ENCODE measurements around the gene CD6. TPM values are rescaled to one million over a fixed set of nuclear protein-coding genes. Genes with fewer than 3 reads are reported as not detected.

CD6 gene
- total RNA-seq, 1 donor from 2014 or later: not detected

- DNase-seq: peak; percentile 62
These were observed 54.9 kb downstream of the CD6 start for GRCh38 chr11:61026121-61027031.

DNA sequence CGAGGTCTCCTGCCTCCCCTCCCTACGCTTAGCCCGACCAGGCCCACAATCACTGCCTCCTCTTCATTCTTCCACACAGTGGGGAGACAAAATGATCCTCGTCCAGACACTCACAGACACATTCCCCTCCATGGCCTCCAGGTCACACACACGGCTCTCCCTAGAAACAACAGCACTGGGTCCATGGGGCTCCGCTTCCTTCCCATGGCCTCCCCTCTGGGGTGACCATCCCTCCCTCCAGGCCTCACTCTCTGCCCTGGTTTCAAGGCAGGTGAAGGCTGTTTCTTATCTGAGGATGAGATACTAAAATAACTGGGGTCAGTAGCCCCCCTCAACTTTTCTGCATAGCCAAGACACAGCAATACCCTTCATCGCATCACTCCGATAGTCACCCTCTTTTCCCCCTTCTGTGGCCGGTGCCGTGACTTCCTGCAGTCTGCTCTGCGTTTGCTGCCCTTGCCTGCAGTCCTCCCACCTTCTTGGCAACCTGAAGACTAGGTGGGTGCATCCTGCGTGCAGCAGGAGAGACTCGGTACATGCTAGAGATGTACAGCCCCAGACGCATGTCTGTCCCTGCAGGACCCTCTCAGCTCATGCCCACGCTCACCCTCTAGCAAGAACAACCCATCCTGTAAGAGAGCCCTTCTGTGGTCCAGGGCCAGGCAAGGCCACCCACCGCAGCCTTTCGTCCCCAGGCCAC lies 55.8 kb downstream of the CD6 start:
- DNase-seq: no peak

DNA sequence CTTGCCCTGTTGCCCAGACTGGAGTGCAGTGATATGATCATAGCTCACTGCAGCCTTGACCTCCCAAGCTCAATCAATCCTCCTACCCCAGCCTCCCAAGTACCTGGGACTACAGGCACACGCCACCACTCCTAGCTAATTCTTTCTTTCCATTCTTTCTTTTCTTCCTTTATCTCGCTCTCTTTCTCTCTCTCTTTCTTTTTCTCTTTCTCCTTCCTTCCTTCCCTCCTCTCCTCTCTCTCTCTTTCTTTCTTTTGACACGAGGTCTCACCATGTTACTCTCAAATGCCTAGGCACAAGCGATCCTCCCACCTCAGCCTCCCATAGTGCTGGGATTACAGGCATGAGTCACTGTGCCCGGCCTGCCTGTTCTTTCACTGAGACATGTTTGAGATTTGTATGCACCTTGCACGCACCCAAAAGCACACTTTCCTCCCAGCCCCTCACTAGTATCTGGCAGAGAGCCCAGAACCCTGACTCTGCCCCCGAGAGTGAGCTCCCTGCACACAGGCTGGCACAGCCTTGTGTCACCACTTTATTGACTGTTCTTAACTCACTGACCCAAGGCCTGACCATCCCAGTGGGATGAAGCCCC lies 56.8 kb downstream of the CD6 start:
- no peak for DNase-seq

DNA sequence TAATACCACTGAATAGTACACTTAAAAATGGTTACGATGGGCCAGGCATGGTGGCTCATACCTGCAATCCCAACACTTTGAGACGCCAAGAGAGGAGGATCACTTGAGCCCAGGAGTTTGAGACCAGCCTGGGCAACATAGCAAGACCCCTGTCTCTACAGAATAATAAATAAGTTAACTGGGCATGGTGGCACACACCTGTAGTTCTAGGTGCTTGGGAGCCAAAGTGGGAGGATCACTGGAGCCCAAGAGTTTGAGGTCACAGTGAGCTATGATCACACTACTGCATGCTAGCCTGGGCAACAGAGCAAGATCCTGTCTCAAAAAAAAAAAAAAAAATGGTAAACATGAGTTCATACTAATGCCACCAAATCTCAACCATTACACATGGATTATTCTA lies 61.3 kb downstream of the CD6 start:
- DNase-seq: no peak

DNA sequence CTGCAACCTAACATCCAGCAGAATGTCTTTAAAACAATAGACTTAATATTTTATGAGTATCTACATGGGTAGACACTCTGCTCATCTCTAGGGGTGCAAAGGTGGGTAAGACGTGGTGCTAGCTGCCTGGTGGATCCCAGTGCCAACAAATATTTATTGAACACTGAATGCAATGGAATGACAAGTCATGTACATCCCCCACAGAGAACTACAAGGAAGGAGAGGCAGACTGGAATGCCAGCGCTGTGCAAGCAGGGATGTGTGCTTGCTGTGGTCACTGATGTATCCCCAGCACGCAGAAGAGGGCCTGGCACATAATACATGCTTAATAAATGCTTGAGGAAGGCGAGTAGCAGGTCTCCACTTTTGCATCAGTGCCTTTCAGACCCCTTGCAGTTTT lies 61.9 kb downstream of the CD6 start:
- DNase-seq: no peak

DNA sequence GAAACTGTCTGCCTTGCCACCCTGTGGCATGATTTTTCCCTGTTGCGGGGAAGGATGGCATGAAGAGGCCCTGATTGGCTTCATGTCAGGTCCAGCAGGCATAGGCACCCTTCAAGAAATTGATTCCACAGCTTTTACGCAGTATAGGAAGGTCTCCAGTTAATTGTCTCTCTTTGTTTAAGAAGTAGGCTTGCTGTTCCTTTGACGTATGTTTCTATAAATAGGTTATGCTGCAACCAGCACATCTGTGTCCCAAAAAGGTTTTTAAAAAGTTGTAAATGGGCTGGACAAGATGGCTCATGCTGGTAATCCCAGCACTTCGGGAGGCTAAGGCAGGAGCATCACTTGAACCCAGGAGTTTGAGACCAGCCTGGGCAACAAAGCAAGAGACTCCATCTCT lies 62.6 kb downstream of the CD6 start:
- peak; percentile 56 for DNase-seq

- DNase-seq: peak; percentile 71
These were observed 63.4 kb downstream of the CD6 start for GRCh38 chr11:61034704-61035525.

GRCh38 chr11:61035526-61035835 lies 64.0 kb downstream of the CD6 start:
- no peak for DNase-seq

DNA sequence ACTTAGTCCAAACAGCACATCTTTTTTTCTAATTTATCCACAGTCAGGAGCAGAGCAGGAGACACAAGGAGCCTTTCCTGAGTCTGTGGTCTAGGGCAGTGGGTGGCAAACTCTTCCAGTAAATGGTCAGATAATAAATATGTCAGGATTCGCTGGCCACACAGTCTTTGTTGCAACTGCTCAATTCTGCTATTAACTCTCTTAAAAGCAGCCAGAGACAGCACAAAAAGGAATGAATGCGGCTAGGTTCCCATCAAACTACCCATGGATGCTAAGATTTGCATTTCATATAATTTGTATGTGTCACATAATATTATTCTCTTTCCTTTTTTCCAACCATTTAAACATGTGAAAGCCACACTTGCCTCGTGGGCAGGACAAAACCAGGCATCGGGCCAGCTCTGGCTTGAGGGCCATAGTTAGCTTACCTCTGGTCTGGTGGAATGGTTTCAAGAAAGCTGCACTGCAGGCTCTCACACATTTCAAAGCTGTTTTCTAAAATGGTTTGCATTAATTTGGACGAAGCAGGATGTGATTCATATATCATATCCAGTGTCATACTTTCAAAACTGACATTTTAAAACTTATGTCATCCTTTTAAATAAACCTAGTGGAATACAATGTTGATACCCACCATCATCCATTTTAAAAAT lies 66.1 kb downstream of the CD6 start:
- DNase-seq: peak; percentile 54

DNA sequence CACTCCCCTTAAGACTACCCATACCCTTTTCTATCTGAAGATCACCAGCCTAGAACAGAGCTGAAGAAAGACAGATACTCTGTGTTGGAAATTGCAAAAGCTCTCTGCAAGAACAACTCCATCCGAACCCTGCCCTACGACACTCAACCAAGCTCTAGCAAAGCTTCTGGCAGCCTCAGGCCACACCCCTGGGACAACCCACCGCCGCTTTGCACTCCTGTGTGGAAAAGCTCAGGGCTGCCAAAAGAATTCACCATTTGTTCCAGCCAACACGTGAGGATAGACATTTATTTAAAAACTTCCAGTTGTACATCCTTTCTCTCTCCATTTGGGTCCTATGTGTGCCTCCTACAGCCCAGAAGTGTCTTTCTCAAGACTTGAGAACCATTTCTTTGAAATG lies 68.4 kb downstream of the CD6 start:
- DNase-seq: peak; percentile 64

DNA sequence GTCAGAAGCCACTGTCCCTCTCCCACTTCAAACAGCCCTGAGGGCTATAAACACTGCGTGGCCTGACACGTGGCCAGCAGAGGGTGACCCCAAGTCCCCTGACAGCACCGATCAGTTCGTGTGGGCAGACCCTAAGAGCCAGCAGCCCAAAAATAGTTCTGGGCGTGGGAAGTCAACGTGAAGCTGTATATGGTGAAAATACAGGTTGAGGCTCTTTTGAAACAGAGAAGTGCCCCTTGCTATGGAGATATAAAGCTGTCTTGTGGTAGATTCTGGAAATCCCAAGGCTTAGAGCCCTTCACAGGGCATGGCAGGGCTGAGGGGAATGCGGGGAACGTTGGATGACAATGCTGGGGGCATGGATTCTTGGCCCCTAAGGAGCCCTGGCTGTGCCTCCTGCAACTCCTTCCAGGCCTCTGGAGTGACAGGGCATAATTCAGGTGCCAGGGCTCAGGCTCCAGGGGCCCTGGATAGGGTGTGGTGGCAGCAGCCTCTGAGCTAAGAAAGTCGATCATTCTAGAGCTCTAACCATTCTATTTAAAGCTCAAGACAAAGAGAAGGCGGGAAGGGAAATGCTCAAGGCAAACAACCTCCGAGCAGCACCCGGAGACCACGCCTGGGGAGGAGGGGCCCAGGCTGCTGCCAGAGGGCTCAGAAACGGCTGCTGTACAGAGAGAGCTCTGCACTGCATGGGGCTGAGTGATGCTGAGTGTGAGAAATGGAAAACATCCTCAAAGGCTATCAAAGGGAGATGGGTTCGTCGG lies 70.5 kb downstream of the CD6 start:
- peak; percentile 85 for DNase-seq

DNA sequence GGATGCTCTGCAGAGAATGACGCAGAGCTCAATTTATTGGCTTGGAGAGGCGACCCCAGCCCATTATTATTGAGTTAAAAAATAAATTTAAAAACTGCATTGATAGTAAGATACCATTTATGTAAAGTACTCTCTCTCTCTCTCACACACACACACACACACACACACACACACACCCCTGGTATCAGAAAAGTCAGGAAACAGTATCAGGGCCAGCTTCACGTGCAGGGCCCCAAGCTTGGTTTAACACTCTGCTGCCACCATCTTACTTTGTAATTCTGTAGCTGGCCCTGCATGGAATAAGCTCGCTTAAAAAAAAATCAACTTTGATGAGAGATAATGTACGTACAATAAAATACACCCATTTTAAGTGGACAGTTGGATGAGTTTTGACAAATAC lies 71.1 kb downstream of the CD6 start:
- DNase-seq: no peak

DNA sequence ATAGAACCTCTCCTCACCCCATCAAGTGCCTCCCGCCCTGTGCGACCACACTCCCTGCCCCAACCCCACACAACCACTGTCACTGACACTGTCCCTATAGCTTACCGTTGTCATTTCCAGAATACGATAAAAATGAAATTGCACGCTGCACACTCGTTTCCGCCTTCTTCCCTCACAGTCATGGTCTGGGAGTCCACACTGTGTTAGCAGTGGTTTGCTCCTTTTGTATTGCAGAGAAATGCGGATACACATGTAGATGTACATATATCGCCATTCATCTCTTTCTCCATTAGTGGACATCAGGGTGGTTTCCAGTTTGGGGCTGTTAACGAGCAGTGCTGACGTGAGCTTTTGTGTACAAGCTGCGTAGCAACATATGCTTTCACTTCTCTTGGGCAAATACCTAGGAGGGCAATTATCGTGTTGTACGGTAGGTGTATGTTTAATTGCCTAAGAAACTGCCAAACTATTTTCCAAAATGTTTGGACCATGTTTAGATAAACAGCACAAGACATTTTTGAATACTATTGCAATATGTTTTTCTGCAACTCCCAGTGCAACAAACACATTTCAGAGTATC lies 71.6 kb downstream of the CD6 start:
- no peak for DNase-seq

GRCh38 chr11:61045271-61045670 lies 73.8 kb downstream of the CD6 start:
- no peak for DNase-seq

DNA sequence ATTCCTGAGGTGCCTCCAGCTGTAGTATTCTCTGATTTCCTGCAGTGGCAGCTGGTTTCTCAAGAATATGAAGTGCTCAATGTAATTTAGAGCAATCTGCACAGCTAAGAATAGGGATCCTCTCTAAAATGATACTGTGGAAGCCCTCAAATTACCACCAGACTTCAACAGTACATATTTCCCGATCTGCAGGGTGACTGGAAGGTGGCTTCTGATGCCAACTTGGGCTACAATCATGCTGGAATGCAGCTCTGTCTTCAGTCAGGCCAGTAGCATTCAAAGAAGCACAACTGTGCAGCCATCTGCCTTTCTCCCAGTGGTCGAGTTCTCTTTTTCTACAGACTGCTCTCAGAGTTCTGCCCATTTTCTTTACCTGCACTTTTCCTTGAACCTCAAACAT lies 75.4 kb downstream of the CD6 start:
- no peak for DNase-seq

DNA sequence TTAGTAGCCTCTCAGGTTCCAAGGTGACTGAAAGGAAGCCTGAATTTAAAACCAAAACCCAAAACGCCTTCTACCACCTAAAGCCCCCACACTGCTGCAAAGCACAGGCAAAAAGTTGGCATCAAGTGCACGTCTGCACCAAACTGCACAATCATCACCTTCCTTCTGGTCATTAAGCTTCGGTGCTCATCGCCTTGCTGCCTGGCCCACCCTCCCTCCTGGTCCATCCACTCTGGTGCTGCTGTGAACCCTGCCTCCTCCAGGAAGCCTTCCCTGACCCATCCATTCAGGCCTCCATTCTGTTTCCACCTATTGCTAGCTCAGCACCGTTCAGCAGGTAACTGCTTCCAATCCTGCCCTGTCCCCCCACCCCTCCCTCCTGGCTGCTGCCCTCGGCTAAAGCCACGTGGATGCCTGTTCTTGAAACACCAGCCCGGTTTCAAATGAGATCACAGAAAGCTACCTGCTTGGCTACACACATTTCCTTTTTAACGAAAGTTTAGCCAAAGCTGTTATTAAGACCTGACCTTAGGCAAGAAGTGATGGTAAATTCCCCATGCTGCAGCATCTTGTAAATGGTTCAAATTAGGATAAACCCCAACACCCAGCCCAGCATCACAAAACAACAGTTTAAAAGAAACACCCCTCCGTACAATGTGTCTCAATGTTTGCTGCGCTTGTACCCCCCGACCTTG lies 77.0 kb downstream of the CD6 start:
- no peak for DNase-seq

GRCh38 chr11:61049063-61049377 lies 77.5 kb downstream of the CD6 start:
- DNase-seq: no peak

- no peak for DNase-seq
These were observed 78.4 kb downstream of the CD6 start for GRCh38 chr11:61049859-61050258.

DNA sequence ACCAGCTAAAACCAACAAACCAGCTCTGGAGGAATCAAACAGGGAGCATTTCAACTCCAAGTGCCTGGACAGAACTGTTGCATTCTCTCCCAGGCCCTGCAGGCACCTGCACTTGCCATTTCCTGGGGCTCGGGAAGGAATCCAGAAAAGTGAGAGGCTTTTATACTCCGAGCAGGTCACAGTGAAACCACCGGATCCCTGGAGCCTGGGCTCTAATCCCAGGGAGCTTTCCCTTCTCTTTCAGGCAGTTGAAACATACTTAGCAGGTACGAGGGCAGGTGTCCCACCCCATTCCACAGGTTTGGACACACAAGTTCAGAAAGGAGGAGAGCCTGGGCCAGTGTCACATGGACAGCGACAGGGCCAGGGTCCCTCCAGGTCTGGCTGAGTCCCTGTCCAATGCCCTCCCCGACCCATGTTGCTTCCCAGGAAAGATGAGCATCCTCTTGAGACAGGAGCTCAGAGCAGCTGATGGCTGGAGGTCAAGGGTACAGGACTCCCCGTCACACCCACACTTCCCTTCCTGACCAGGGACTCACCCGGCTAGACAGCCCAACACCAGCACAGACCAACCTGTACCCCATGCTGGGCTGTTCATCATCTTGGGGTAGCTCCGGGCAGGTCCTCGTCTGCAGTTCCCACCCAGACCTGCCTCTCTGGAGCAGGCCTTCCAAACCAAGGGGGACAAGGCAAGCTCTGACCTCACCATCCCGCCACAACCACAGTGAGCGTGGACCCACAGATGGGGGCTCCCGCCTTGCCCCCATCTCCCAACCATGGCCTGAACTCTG lies 80.9 kb downstream of the CD6 start:
- no peak for DNase-seq

GRCh38 chr11:61053191-61053590 lies 81.7 kb downstream of the CD6 start:
- no peak for DNase-seq
